Hematopoietic multipotent progenitor cell treated with erythropoietin and hydrocortisone succinate and interleukin-3 and kit ligand, for 4 days (in vitro differentiated cells): ENCODE measurements around the gene PIP5K1A.
"Not testable (repeated sequence)": the region's sequence is repeated elsewhere in the genome, so short reads cannot be mapped to it uniquely, and the experiment has no call there.

Experiments used
- DNase-seq: peaks from one replicate; pipeline ENCODE4 v3.0.0-alpha.2; 2015

The PIP5K1A gene

DNA sequence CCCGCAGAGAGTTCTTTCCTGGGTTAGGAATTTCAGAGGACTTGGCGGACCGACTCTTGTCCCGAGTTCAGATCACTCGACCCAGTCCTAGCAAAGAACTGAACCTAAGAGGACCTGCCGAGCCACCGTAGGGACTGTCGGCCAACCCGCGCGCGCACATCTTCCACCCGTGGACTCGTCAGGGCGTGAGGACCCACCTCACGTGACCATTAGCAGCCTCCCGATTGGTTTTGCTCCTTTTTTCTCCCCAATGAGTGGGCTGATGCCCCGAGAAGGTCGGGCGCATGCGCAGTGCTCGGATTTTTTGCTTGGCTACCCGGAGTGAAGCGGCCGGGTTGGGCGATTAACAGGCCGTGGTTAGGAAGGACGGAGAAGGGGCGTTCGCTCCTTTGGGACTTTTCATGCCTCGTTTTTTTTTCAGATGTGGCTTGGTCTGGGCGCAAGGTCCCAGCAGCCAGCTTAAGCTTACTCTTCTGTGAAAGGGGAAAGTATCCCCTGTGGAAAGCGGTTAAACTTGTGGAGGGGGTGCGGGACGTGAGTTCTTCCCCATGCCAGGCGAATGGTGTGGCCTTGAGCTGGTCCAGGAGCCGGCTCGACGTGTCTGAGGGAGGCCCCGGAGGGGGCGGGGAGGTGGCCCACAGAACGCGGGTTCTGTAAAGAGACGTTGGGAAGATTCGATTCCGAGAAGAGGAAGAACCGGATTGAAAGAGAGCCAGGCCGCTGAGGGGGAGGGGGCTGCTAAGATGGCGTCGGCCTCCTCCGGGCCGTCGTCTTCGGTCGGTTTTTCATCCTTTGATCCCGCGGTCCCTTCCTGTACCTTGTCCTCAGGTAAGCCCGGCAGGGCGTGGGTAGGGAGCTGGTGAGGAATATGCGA lies at the start of gene PIP5K1A:
PIP5K1A (plus strand) TSS at position 299 of the 874 bp plus-strand sequence; CDS start at position 744, 445 bp downstream.
- peak; percentile 99 for DNase-seq

GRCh38 chr1:151156515-151156819 lies 41.9 kb upstream of the PIP5K1A start, which contains the start of gene TNFAIP8L2:
Gene TNFAIP8L2, plus strand, starts transcription at chr1:151156649. Its CDS starts 2,049 bp downstream, at chr1:151158698.
- DNase-seq = peak; percentile 94

GRCh38 chr1:151157067-151157531 lies 41.3 kb upstream of the PIP5K1A start:
- DNase-seq = peak; percentile 95

DNA sequence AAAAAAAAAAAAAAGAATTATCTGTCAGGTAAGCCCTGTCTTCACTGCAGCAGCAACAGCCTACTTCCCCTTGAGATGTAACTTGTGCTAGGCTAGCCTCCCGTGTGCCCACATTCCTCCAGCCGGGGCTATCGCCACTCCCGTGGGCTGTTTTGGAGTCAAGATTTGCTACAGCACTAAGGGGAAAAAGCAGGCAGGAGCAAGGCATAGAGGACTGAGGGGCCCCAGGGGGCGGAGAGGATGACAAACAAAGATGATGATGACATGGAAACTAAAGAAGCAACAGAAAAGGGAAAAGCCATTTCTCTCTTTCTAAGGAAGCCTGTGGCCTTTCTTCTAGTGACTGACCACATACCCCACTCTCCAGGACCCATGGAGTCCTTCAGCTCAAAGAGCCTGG lies 40.0 kb upstream of the PIP5K1A start:
- DNase-seq = peak; percentile 40

DNA sequence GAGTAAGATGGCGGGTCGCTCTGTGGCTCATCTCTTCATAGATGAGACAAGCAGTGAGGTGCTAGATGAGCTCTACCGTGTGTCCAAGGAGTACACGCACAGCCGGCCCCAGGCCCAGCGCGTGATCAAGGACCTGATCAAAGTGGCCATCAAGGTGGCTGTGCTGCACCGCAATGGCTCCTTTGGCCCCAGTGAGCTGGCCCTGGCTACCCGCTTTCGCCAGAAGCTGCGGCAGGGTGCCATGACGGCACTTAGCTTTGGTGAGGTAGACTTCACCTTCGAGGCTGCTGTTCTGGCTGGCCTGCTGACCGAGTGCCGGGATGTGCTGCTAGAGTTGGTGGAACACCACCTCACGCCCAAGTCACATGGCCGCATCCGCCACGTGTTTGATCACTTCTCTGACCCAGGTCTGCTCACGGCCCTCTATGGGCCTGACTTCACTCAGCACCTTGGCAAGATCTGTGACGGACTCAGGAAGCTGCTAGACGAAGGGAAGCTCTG lies 39.6 kb upstream of the PIP5K1A start:
- DNase-seq = no peak

- no peak for DNase-seq
Measured at GRCh38 chr1:151159373-151159772, 39.0 kb upstream of the PIP5K1A start.

- DNase-seq = no peak
Measured at GRCh38 chr1:151164732-151165280, 33.5 kb upstream of the PIP5K1A start.

DNA sequence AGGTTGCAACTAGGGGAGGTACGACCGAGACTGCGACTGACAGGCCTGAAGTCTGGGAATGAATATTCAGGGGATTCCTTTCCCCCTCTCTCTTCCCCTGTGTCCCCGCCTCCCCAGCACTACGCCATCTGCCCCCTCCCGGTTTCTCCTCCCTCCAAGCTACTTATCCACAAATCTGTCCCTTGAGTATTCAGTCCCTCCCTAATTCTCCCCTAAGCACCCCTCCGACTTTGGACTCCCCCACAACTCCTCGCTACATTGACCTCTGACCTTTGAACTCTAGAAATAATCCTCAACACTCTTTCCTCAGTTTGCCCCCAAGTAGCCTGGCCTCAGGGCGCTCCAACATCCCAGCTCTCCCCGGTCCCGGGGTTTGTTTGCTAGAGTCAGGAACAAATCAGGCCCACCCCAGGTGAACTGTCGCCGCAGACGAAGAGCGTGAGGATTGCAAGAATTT lies 33.0 kb upstream of the PIP5K1A start:
- peak; percentile 33 for DNase-seq

- peak; percentile 100 for DNase-seq
Measured at GRCh38 chr1:151165738-151166504, 32.4 kb upstream of the PIP5K1A start, which contains the start of the genes LYSMD1 and SCNM1. Gene LYSMD1, minus strand, starts transcription at chr1:151165902. Its CDS starts 644 bp downstream, at chr1:151165258. Gene SCNM1, plus strand, starts transcription at chr1:151166144. Its CDS starts 9 bp downstream, at chr1:151166153.

DNA sequence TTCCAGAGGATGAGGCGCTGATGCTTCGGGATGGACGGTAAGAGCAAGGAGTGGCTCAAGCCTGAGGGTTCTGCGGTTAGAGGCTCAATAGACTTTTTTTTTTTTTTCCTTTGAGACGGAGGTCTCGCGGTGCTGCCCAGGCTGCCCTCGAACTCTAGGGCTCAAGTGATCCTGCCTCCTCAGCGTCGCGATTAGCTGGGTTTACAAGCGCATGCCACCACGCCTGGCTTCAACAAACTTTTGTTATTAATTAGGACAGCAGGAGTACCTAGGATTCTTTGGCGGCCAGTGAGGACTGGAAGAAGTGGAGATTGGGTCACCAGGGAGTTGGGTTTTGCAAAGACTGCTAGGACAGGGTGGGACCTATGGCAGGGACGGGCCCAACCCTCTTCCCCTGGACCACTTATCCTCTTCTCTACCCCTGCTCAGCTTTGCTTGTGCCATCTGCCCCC lies 31.8 kb upstream of the PIP5K1A start:
- peak; percentile 78 for DNase-seq

DNA sequence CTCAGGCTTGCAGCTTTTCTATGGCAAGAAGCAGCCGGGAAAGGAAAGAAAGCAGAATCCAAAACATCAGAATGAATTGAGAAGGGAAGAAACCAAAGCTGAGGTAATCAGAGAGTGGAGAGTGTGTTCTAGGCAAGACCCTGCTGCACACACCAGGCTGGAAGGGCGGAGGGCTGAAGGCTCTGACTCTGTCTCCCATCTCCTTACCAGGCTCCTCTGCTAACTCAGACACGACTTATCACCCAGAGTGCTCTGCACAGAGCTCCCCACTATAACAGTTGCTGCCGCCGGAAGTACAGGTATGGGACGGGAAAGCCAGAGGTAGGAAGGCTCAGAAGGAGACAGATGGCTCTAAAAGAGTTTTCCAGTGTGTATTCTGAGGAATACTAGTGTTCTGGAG lies 31.2 kb upstream of the PIP5K1A start:
- DNase-seq = no peak

- no peak for DNase-seq
Measured at GRCh38 chr1:151171190-151171589, 27.2 kb upstream of the PIP5K1A start.

GRCh38 chr1:151175041-151175741 lies 23.2 kb upstream of the PIP5K1A start:
- DNase-seq = no peak

GRCh38 chr1:151175863-151176262 lies 22.5 kb upstream of the PIP5K1A start, which contains the start of gene TMOD4:
Gene TMOD4, minus strand, starts transcription at chr1:151175981. Its CDS starts 1,106 bp downstream, at chr1:151174875.
- DNase-seq = peak; percentile 72

DNA sequence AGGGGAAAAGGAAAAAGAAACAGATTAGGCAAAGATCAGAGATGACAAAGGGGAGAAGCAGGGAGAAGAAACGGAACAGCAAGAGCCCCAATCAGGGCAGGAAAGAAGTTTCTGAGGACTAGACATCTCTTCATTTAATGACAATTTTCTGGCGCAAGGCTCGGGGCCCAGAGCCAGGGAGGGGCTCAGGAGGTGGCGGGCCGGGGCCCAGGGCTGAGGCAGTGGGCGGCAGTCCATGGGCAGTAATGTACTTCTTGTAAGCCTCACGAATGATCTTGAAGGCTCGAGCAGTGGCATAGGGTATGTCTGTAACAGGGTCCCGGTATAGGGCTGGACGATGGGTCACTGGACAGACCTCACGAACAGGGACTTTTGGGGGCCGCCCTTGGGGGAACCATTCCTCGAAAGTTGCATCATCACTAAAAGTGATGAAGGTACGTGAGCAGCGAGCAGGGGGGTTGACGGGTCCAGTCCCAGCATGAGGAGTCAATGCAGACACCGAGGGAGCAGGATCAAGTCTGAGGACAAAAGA lies 21.8 kb upstream of the PIP5K1A start:
- DNase-seq = no peak

- no peak for DNase-seq
Measured at GRCh38 chr1:151184211-151184610, 14.1 kb upstream of the PIP5K1A start.

DNA sequence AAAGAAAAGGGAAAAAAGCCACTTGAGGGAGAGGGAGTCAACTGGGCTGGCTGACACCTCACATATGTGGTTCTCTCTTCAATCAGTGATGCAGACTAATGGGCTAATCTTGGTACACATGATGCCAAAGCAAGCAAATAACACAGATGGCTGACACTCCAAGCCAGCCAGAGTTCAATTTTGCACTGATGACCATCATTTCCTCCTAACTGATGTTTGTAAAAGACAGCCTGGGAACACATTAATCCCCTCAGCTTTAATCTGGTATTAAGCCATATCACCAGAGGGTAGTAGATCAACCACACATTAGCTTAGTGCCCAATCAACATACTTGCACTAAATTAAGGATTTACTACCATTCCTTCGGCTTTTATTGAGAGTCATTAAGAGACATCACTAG lies 11.1 kb upstream of the PIP5K1A start:
- DNase-seq = no peak

DNA sequence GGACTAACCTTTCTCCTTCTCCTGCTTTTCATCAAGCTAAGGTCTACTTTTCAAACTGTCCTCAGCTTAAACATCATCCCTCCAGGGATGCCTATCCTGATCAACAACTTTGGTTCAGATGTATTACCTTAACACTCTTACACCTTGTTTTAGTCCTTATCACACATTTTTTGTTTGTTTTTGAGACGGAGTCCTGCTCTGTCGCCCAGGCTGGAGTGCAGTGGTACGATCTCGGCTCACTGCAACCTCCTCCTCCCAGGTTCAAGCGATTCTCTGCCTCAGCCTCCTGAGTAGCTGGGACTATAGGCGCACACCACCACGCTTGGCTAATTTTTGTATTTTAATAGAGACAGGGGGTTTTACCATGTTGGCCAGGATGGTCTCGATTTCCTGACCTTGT lies 9.7 kb upstream of the PIP5K1A start:
- not testable (repeated sequence) for DNase-seq

DNA sequence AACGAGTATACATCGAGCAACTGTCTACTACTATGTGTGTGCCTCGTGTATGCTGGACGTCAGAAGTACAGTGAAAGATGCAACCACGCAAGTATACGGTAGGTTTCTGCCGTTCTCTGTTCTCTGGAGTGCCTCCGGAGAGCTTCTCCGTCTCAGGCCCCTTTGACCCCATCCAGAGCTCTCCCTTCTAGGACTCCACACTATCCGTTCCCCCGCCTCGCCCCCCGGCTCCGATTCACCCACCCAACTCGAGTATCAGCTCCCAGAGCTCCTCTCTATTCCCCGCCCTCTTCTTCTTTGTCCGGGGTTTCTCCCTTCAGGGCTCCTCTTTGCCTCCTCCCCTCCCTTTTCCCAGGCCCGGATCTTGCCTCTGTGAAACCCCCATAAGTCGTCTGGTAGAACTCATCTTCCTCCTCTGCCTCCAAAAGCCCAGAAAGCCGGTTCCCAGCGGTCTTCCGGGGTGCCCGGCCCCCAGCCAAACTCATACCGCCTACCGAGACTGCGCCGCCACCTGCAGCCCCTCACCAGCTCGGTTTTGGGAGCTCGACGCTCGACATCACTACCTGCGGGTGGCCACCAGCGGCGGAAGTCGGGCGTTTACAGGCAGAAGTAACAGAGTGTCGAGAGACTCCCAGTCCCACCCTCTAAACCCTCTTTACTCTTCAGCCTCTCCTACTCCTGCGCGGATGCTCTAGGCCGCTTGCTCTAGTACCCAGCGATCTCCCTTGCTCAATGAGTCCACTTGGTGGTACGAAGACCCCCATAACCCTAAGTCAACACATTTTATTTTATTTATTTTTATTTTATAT lies 8.5 kb upstream of the PIP5K1A start, which contains the start of gene VPS72:
VPS72 (minus strand) TSS at position 561 of the 809 bp plus-strand sequence; CDS start at position 485, 76 bp downstream.
- DNase-seq = peak; percentile 97

GRCh38 chr1:151192047-151192446 lies 6.3 kb upstream of the PIP5K1A start:
- no peak for DNase-seq

GRCh38 chr1:151193304-151193703 lies 5.0 kb upstream of the PIP5K1A start:
- DNase-seq = no peak
